GM21786 (cell line): ENCODE measurements around the gene LRRC14B.
"Not testable (repeated sequence)": the region's sequence is repeated elsewhere in the genome, so short reads cannot be mapped to it uniquely, and the experiment has no call there.

Experiments used
- ATAC-seq: cut with Tn5 transposase; IDR thresholded peaks from one replicate; pipeline ENCODE4 v1.9.1; 2021; ENCODE audit not compliant: unreplicated experiment

The LRRC14B gene

GRCh38 chr5:159448-160172, 31.7 kb upstream of the LRRC14B start:
- no peak for ATAC-seq

GRCh38 chr5:160173-160510, 31.2 kb upstream of the LRRC14B start:
- no peak for ATAC-seq

GRCh38 chr5:160921-161802, 30.1 kb upstream of the LRRC14B start:
- ATAC-seq, result no peak

- ATAC-seq, result no peak
Observed at GRCh38 chr5:161803-162110, 29.5 kb upstream of the LRRC14B start.

- ATAC-seq, result no peak
Observed at GRCh38 chr5:162190-162564, 29.1 kb upstream of the LRRC14B start.

- no peak for ATAC-seq
Observed at GRCh38 chr5:162565-163337, 28.5 kb upstream of the LRRC14B start.

GRCh38 chr5:163338-163620, 28.0 kb upstream of the LRRC14B start:
- ATAC-seq, result no peak

- no peak for ATAC-seq
Observed at GRCh38 chr5:163841-164240, 27.5 kb upstream of the LRRC14B start.

GRCh38 chr5:164244-164643, 27.1 kb upstream of the LRRC14B start:
- ATAC-seq, result no peak

GRCh38 chr5:164783-165182, 26.5 kb upstream of the LRRC14B start:
- ATAC-seq, result not testable (repeated sequence)

GRCh38 chr5:166441-167372, 24.6 kb upstream of the LRRC14B start:
- no peak for ATAC-seq

- ATAC-seq, result no peak
Observed at GRCh38 chr5:167511-167910, 23.8 kb upstream of the LRRC14B start.

GRCh38 chr5:167982-168660, 23.2 kb upstream of the LRRC14B start:
- ATAC-seq, result no peak

GRCh38 chr5:169071-169727, 22.1 kb upstream of the LRRC14B start:
- ATAC-seq, result no peak

- ATAC-seq, result no peak
Observed at GRCh38 chr5:169728-170094, 21.6 kb upstream of the LRRC14B start.

- ATAC-seq, result no peak
Observed at GRCh38 chr5:170971-171800, 20.1 kb upstream of the LRRC14B start.

- no peak for ATAC-seq
Observed at GRCh38 chr5:171801-172331, 19.4 kb upstream of the LRRC14B start.

- no peak for ATAC-seq
Observed at GRCh38 chr5:172421-172820, 18.9 kb upstream of the LRRC14B start.

GRCh38 chr5:172841-173251, 18.4 kb upstream of the LRRC14B start:
- ATAC-seq, result no peak
